OCI-LY1 (cell line): ENCODE data around the gene C1orf87.

Experiments
- H2AFZ ChIP-seq: fragments of 200-600 bp; sonication (generic), shearing (Covaris generic); 2 replicates; pipeline ENCODE4 v1.6.0; 2014; ENCODE audit warnings: antibody characterized with exemption, mild to moderate bottlenecking, low read length
- H3F3A ChIP-seq: fragments of 200-600 bp; sonication (generic), shearing (Covaris generic); 2 replicates; pipeline ENCODE4 v1.6.0; 2014; ENCODE audit warnings: mild to moderate bottlenecking, antibody characterized with exemption, low read length, moderate library complexity; ENCODE audit not compliant: insufficient read depth
- H3K27ac ChIP-seq: fragments of 200-600 bp; sonication (generic); 2 replicates; pipeline ENCODE4 v1.5.1; 2014; ENCODE audit warnings: low read length, mixed run types, mild to moderate bottlenecking, low read depth; ENCODE audit not compliant: poor library complexity, severe bottlenecking
- H3K27me3 ChIP-seq: fragments of 200-600 bp; sonication (generic); 2 replicates; pipeline ENCODE4 v1.6.0; 2014; ENCODE audit warnings: antibody characterized with exemption, mild to moderate bottlenecking, low read length, moderate library complexity; ENCODE audit not compliant: insufficient read depth
- H3K36me3 ChIP-seq: fragments of 200-600 bp; sonication (generic); 2 replicates; pipeline ENCODE4 v1.6.1; 2014; ENCODE audit warnings: mild to moderate bottlenecking, antibody characterized with exemption, low read length, moderate library complexity, mixed read lengths; ENCODE audit not compliant: insufficient read depth
- H3K4me1 ChIP-seq: fragments of 200-600 bp; sonication (generic); 2 replicates; pipeline ENCODE4 v1.5.1; 2014; ENCODE audit warnings: mild to moderate bottlenecking, low read length, moderate library complexity; ENCODE audit not compliant: insufficient read depth, severe bottlenecking
- H3K4me2 ChIP-seq: fragments of 200-600 bp; sonication (generic), shearing (Covaris generic); 2 replicates; pipeline ENCODE4 v1.6.1; 2014; ENCODE audit warnings: low read length
- H3K4me3 ChIP-seq: fragments of 200-600 bp; sonication (generic); 2 replicates; pipeline ENCODE4 v1.5.1; 2014; ENCODE audit warnings: low read length, low read depth, mild to moderate bottlenecking, mixed read lengths; ENCODE audit not compliant: poor library complexity, severe bottlenecking
- H3K79me2 ChIP-seq: fragments of 200-600 bp; shearing (Covaris generic); 2 replicates; pipeline ENCODE4 v1.6.1; 2016; ENCODE audit warnings: mixed run types, low read length, mixed read lengths; ENCODE audit not compliant: insufficient read depth
- H3K9ac ChIP-seq: fragments of 200-600 bp; sonication (generic), shearing (Covaris generic); 2 replicates; pipeline ENCODE4 v1.6.1; 2014; ENCODE audit warnings: mild to moderate bottlenecking, low read length, mixed read lengths
- H3K9me2 ChIP-seq: fragments of 200-600 bp; sonication (generic), shearing (Covaris generic); 2 replicates; pipeline ENCODE4 v1.6.1; 2014; ENCODE audit warnings: low read depth, mild to moderate bottlenecking, low read length, mixed read lengths
- H3K9me3 ChIP-seq: fragments of 200-600 bp; shearing (Covaris generic); 2 replicates; pipeline ENCODE4 v1.6.1; 2014; ENCODE audit warnings: low read length, mixed read lengths
- H4K20me1 ChIP-seq: fragments of 200-600 bp; sonication (generic), shearing (Covaris generic); 2 replicates; pipeline ENCODE4 v1.6.0; 2016; ENCODE audit warnings: mild to moderate bottlenecking, low read length; ENCODE audit not compliant: insufficient read depth
- CTCF ChIP-seq: fragments of 200-600 bp; sonication (generic), shearing (Covaris generic); IDR thresholded peaks from 2 replicates; pipeline ENCODE4 v1.5.1; 2017; ENCODE audit warnings: mild to moderate bottlenecking, antibody characterized with exemption, low read length, moderate library complexity, mixed read lengths
- EZH2 ChIP-seq: fragments of 200-600 bp; sonication (generic), shearing (Covaris generic); IDR thresholded peaks from 2 replicates; pipeline ENCODE4 v1.8.0; 2017; ENCODE audit warnings: borderline replicate concordance, mixed run types, mild to moderate bottlenecking, antibody characterized with exemption, low read length, moderate library complexity, mixed read lengths

C1orf87 gene

GRCh38 chr1:60037669-60038068 lies 35.9 kb downstream of the C1orf87 start:
- H3K4me3 ChIP-seq = no peak overlapping the region
- no peak overlapping the region for H3K9ac ChIP-seq
- no peak overlapping the region for H3K4me2 ChIP-seq

GRCh38 chr1:60036856-60037460 lies 36.6 kb downstream of the C1orf87 start:
- Histone ChIP-seq H3K9me2 (no peaks in the 10 kb centered on the region), H2AFZ (no peak overlapping the region), H3K4me1 (no peaks in the 10 kb centered on the region), H3K9me3 (no peaks in the 10 kb centered on the region), H3K9ac (no peak overlapping the region), H3F3A (no peaks in the 10 kb centered on the region), H4K20me1 (no peaks in the 10 kb centered on the region), H3K79me2 (no peaks in the 10 kb centered on the region), H3K4me3 (no peak overlapping the region), H3K36me3 (no peaks in the 10 kb centered on the region), H3K27me3 (no peaks in the 10 kb centered on the region), H3K4me2 (no peak overlapping the region), H3K27ac (no peak overlapping the region)
- TF ChIP-seq EZH2 = no peak
- TF ChIP-seq CTCF = no peak

More at GRCh38 chr1:60037669-60038068, 35.9 kb downstream of the C1orf87 start:
- Histone ChIP-seq H3K27me3 (no peaks in the 10 kb centered on the region), H3K4me1 (no peaks in the 10 kb centered on the region), H3K79me2 (no peaks in the 10 kb centered on the region), H3K9me3 (no peaks in the 10 kb centered on the region), H4K20me1 (no peaks in the 10 kb centered on the region), H3K36me3 (no peaks in the 10 kb centered on the region), H3F3A (no peaks in the 10 kb centered on the region), H3K9me2 (no peaks in the 10 kb centered on the region), H2AFZ (no peak overlapping the region), H3K27ac (no peak overlapping the region)
- TF ChIP-seq EZH2 = no peak
- no peak for TF ChIP-seq CTCF

DNA sequence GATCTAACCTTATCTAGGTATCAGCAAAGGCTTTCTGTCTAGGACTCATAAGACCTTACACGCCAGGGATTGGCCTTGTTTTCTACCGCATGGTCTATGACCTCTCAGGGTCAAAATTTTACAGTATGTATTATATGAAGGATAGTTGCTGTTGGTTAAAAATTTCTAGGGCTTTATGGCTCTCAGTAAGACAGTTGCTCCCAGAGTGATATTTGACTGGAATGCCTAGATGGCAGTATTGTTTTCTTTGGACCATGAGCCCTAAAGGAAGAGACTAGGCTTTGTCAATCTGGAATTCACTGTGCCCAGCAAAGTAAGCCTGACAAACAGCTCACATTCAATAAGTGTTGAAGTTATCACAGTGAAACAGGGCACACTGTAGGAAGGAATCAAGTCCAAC lies 37.6 kb downstream of the C1orf87 start:
- no peak overlapping the region for H3K4me3 ChIP-seq
- no peaks in the 10 kb centered on the region for H4K20me1 ChIP-seq
- H3K9ac ChIP-seq = no peak overlapping the region
- no peaks in the 10 kb centered on the region for H3K9me2 ChIP-seq
- H3F3A ChIP-seq = no peaks in the 10 kb centered on the region
- H3K27ac ChIP-seq = no peak overlapping the region
- no peaks in the 10 kb centered on the region for H3K4me1 ChIP-seq
- H3K9me3 ChIP-seq = no peaks in the 10 kb centered on the region
- H3K27me3 ChIP-seq = no peaks in the 10 kb centered on the region
- no peaks in the 10 kb centered on the region for H3K79me2 ChIP-seq
- H3K36me3 ChIP-seq = no peaks in the 10 kb centered on the region
- H2AFZ ChIP-seq = no peak overlapping the region
- H3K4me2 ChIP-seq = no peak overlapping the region
- TF ChIP-seq EZH2 (no peak), CTCF (no peak)
